ENCODE results near the gene TAB2. TPM values are rescaled to one million over a fixed set of nuclear protein-coding genes. Genes with fewer than 3 reads are reported as not detected.

TAB2 gene
- total RNA-seq, 1 donor from 2014 or later: 81.8 TPM

GRCh38 chr6:149452037-149452939 is 134.8 kb downstream of the TAB2 start:
- H2AFZ ChIP-seq (ENCODE audit: low read depth, low read length): no peak overlapping the region
- no peaks in the 10 kb centered on the region for H3K27me3 ChIP-seq (ENCODE audit: insufficient read depth, low read length)
- H3K27ac ChIP-seq (ENCODE audit: low read depth, low read length): no peak overlapping the region
- DNase-seq (ENCODE audit: low read depth) (no peak), FAIRE-seq (no peak)
- H3K36me3 ChIP-seq (ENCODE audit: insufficient read depth, low read length): no peaks in the 10 kb centered on the region
- Mint-ChIP-seq H3K36me3 (ENCODE audit: low read depth, unreplicated experiment) (peaks cover 2% of the 10 kb centered on the region), H3K4me3 (ENCODE audit: unreplicated experiment) (no peak overlapping the region), H3K4me1 (ENCODE audit: low read depth, unreplicated experiment) (no peaks in the 10 kb centered on the region), H3K27me3 (ENCODE audit: low read depth, unreplicated experiment) (peaks cover 45% of the 10 kb centered on the region), H3K9me3 (ENCODE audit: unreplicated experiment) (no peaks in the 10 kb centered on the region), H3K27ac (ENCODE audit: unreplicated experiment) (no peak overlapping the region)
- H3K4me1 ChIP-seq (ENCODE audit: insufficient read depth, low read length): peaks cover 14% of the 10 kb centered on the region
- H4K20me1 ChIP-seq (ENCODE audit: insufficient read depth, low read length): no peaks in the 10 kb centered on the region
- no peak overlapping the region for H3K4me3 ChIP-seq (ENCODE audit: insufficient read depth, low read depth, low read length)
- TF ChIP-seq EZH2 (IDR thresholded peaks at IDR 0.05; ENCODE audit: insufficient read depth, low read length): no peak
- TF ChIP-seq, protein P1, sequence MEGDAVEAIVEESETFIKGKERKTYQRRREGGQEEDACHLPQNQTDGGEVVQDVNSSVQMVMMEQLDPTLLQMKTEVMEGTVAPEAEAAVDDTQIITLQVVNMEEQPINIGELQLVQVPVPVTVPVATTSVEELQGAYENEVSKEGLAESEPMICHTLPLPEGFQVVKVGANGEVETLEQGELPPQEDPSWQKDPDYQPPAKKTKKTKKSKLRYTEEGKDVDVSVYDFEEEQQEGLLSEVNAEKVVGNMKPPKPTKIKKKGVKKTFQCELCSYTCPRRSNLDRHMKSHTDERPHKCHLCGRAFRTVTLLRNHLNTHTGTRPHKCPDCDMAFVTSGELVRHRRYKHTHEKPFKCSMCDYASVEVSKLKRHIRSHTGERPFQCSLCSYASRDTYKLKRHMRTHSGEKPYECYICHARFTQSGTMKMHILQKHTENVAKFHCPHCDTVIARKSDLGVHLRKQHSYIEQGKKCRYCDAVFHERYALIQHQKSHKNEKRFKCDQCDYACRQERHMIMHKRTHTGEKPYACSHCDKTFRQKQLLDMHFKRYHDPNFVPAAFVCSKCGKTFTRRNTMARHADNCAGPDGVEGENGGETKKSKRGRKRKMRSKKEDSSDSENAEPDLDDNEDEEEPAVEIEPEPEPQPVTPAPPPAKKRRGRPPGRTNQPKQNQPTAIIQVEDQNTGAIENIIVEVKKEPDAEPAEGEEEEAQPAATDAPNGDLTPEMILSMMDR (IDR thresholded peaks at IDR 0.05; ENCODE audit: insufficient read depth, low read depth, low read length): no peak
- H3K9ac ChIP-seq (ENCODE audit: low read length): no peak overlapping the region
- no peaks in the 10 kb centered on the region for H3K79me2 ChIP-seq (ENCODE audit: insufficient read depth, low read length)
- no peaks in the 10 kb centered on the region for H3K9me3 ChIP-seq (ENCODE audit: insufficient read depth, low read depth, low read length)
- H3K4me2 ChIP-seq (ENCODE audit: low read length): no peak overlapping the region

DNA sequence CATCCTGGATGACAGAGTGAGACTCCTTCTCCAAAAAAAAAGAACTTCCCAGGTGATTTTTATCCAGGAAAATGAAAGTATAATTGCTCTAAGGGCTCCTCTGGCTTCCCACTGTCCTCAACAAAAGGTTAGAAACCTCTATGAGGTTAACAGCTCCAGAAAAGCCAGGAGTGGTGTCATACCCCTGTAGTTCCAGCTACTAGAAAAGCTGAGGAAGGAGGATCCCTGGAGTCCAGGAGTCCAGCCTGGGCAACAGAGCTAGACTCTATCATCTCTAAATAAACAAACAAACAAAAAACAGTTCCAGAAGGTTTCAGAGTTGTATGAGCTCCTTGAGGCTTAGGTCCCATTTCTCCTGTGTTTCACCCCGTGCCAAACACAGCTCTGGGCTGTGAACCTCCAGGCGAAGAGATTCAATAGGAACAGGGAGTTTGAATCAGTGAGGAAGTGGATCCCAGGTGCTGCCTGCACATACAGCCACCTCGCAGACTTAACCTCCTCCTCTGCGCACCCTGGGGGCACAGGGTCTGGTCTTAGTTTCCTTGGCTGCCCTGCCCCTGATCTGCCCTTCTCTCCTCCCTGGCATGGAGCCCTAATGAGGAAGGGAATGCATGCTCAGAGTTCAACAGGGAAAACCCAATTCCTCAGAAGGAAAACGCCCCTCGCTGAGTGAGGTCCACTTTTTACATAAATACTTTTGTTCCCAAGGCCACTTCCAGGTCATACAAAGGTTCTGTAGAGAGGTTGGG is 136.3 kb downstream of the TAB2 start:
- Histone ChIP-seq H3K4me3 (ENCODE audit: insufficient read depth, low read depth, low read length) (no peak overlapping the region), H3K27me3 (ENCODE audit: insufficient read depth, low read length) (no peaks in the 10 kb centered on the region), H3K4me1 (ENCODE audit: insufficient read depth, low read length) (peaks cover 14% of the 10 kb centered on the region), H3K27ac (ENCODE audit: low read depth, low read length) (no peak overlapping the region), H4K20me1 (ENCODE audit: insufficient read depth, low read length) (no peaks in the 10 kb centered on the region), H3K9ac (ENCODE audit: low read length) (no peak overlapping the region), H3K9me3 (ENCODE audit: insufficient read depth, low read depth, low read length) (no peaks in the 10 kb centered on the region), H2AFZ (ENCODE audit: low read depth, low read length) (no peak overlapping the region), H3K36me3 (ENCODE audit: insufficient read depth, low read length) (no peaks in the 10 kb centered on the region), H3K4me2 (ENCODE audit: low read length) (peak overlapping the region; percentile 43), H3K79me2 (ENCODE audit: insufficient read depth, low read length) (no peaks in the 10 kb centered on the region)
- no peaks in the 10 kb centered on the region for H3K9me3 Mint-ChIP-seq (ENCODE audit: unreplicated experiment)
- no peak overlapping the region for H3K4me3 Mint-ChIP-seq (ENCODE audit: unreplicated experiment)
- no peak for TF ChIP-seq EZH2 (IDR thresholded peaks at IDR 0.05; ENCODE audit: insufficient read depth, low read length)
- TF ChIP-seq, protein P1 (IDR thresholded peaks at IDR 0.05; ENCODE audit: insufficient read depth, low read depth, low read length): no peak
- peaks cover 2% of the 10 kb centered on the region for H3K36me3 Mint-ChIP-seq (ENCODE audit: low read depth, unreplicated experiment)
- H3K27me3 Mint-ChIP-seq (ENCODE audit: low read depth, unreplicated experiment): peaks cover 45% of the 10 kb centered on the region
- FAIRE-seq: no peak
- no peak for DNase-seq (ENCODE audit: low read depth)
- H3K27ac Mint-ChIP-seq (ENCODE audit: unreplicated experiment): no peak overlapping the region
- H3K4me1 Mint-ChIP-seq (ENCODE audit: low read depth, unreplicated experiment): no peaks in the 10 kb centered on the region
